CD4-positive, alpha-beta T cell treated with Interleukin-17A for 4 hours (primary cell): ENCODE data around the gene SETD7.

Experiments
- DNase-seq: peaks from one replicate; pipeline ENCODE4 v3.0.0-alpha.2; 2020; ENCODE audit warnings: mixed read lengths

The SETD7 gene

DNA sequence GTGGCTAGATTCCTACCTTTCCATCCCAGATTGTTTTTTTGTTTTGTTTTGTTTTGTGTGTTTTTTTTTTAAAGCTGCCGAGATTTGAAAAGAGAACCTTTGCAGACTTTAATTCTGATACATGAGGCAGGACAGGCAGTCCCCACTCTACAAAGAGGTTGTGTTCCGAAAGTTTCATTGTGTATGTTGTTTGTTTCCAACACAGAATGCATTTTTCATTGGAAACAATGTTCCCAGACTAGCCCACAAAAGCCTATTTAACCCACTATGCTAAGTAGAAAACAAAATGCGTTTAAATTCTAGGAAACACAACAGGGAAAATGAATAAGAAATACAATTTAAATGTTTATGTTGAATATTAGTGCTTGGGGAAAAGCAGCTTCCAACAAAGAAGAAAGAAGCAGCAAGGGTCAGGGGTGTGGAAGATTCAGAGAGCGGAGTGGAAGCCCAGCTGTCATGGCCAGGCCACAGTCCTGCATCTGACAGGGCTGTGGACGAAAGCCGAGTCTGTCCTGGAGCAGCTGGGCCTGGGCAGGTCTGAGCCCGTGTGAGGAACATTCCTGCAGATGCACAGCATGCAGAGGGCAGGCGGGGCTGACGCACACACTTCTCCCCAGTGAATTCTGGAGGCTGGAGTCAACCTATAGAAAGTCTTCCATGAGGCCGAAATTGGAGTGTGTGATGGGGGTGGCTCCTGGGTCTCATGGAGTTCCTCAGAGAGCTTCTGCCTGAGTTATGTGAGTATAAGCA, 12.4 kb upstream of the SETD7 start:
- DNase-seq, result no peak

DNA sequence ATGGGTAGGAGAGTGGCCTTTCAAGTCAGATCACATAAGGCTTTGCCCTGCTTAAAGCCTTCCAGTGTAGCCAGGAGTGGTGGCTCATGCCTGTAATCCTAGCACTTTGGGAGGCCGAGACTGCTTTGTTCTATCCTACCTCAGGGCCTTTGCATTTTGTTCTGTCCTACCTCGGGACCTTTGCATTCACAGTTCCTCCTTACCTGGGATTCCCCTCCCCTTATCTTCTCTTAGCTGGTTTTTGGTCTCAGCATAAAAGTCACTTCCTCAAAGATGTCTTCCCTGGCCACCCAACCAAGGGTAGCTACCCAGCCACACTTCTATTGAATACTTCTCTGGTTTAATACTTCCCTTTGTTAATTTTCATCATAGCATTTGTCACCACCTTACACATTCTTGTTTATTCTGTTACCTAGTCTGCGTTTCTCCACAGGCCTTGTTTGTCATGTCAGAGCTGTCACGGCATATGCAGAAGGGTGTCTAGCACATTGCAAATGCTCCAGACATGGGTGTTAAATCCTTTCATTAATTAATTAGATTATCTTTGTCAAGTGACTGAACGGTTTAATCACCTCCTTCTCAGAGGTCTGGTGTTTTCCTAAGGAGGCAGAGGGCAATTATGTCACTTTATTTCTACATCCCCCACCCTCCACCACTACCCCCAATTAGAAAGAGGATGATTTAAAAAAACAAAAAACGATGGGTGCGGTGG, 11.3 kb upstream of the SETD7 start:
- DNase-seq, result no peak

DNA sequence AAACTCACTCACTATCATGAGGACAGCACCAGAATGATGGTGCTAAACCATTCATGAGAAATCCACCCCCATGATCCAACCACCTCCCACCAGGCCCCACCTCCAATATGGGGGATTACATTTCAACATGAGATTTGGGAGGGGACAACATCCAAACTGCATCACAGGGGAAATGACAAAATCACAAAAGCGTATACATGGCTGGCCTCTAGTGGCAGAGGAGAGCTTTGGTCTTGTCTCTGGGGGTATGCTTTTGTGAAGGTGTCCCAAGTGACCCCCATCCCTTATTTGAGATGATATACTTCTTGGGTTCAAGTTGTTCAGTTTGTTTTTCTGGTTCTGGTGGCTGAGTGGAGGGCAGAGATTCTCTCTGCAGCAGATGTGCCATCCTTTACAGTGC, 8.5 kb upstream of the SETD7 start:
- no peak for DNase-seq

DNA sequence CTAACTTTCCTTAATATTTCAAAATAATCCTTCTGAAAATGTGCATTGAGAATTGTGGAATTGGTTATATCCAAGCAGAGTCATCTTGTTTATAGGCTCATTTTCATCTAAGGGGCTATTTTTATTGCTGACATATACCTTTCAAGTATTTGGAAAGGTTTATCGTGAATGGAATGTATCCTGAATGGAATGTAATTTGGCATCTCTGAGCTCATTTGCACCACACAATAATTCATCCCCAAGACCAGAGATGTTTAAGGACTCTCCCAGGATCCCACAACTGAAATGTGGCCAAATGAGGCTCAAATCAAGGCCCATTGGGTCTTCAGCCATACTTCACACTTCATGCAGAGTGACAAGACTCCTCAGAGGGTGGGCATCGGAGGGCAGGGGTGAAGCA, 7.5 kb upstream of the SETD7 start:
- no peak for DNase-seq

DNA sequence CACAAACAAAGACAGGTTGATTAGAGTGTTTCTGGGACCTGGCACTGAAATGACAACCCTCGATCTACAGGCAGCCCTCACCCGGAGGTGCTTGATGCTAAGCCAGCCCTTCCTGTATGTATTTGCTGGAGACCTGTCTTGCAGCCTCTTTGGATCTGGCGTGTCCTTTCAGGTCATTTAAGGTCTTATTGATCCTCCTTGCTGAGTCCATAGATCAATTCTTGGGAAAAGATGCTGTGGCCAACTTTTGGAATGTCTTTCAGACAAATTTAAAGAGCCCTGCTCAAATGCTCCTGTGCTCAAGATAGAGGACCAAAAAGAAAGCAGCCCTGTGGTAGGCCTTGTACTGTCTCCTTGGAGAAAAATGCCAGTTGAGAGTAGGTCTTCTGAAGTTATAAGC, 6.8 kb upstream of the SETD7 start:
- no peak for DNase-seq

DNA sequence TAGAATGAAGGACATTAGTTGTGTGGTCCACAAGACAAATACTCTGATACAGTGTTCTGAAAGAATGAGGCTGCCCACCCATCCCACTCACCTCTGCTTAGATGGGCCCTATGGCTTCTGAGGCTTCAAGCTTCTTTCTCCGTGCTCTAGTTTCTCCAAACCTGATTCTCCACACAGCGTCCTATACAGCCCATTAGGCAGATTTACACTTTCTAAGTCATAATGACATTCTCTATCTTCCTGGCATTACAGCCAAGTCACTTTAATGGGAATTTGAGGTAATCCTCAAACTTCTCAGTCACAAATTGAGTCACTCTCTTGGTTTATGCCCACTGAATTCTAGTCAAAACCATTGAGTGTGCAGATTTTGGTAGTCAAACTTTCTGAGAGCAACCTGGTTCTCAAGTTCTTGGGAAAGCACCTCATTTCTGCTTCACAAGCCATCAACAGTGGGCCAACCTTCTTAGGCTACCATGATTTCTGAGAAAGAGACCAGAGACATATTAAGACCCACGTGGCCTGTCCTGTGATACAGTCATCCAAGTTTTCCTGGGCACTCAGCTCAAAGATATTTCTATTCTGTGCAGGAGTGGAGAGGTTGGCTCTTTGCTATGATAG, 6.2 kb upstream of the SETD7 start:
- no peak for DNase-seq

DNA sequence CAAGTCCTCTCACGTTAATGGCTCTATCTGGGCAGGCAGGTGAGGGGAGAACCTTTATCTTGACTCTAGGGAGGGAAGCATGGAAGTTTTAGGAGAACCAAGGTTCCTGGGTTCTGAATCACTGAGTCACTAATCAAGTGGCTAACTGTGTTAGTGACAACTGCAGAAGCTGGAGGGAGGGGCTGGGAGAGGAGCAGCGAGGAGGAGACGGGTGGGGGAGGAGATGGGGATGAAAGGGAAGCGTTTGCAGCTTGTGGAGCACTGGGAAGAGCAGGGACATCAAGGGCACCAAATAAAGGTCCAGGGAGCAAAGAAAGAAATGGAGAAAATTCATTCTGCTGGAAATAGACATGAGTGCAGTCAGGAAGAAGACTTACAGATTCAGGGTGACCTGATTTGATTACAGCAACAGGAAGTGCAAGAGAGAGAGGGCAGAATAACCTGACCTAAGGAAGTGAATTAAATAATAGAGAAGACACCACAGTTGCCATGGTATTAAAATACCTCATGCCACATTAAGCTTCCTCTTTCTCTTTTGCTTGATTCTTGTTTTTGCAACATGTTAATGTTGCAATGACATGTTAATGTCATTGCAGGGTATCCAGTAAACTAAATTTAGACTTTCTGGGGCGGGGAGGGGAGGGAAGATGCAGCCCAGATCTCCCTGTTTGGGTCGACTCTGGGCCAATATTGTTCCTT, 4.5 kb upstream of the SETD7 start:
- peak; percentile 27 for DNase-seq

DNA sequence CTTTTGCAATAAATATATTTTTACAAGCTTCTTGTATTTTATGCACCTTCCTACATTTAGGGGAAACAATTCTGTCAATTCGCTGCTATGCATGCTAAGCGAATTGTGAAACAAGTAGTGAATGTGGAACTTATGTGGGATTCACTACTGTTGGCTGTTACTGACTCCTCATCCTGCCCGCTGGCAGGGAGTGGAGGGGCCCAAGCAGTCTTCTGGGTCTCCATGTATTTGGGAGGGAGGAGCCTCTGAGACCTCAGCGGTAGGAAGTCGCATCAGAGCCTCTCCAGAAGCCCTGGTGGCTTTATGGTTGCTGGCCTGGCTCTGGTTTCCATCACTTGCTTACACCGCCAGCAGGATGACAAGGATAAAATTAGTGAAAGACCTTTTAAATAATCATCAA, 3.7 kb upstream of the SETD7 start:
- DNase-seq, result no peak

DNA sequence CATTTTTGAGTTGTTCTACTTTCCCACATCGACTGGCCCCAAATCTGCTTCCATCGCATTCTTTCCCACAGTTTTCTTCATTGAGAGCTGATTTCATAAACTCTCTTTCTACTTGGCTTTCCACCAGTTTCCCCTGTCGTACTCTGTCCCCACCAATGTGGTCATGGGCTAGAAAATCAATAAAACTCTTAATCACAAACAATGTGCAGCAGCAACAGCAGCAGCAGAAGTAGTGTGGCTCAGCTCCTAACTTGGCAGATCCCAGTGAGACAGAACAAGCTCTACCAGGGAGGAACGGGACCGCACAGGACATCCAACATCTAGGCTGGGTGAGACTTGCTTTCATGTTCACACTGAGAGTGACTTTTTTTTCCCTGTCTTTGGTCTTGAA, 3.1 kb upstream of the SETD7 start:
- no peak for DNase-seq

DNA sequence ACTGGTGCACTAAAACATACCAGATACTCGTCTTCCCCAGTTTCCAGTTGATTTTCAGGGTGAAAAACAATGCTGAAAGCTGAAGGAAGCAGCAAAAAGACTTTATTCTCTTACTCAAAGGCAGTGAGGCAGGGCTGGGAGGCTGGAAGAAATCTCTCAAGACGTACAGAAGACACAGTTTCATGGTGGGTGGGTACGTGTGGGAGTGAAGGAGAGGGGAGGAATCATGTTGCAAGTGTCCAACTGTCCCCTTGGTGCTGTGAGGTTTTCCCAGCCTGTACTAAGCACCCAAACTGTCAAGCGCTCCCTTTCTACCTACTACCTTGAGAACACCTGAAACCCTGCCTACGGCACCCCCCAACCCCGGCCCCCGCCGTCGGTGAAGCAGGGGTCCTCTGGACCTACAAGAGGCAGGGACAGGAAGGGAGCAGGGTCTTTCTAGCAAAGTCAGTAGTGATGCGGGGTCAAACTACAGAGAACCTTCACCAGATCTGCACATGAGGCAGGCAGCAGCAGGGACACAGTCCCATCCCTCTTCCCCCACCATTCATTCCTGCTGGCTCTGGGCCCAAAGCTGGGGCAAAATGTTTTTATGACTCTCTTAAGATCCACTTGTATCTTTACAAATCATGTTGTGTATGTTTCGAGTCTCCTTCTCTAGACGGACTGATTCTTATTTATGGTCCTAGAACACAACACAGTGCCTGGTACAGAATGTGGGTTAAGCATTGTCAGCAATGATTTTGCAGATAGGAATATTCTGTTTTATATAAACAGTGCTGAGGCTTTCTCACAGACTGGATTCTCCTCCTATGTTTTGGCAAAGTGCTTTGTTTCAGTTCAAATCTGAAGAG, 2.4 kb upstream of the SETD7 start:
- DNase-seq, result no peak

DNA sequence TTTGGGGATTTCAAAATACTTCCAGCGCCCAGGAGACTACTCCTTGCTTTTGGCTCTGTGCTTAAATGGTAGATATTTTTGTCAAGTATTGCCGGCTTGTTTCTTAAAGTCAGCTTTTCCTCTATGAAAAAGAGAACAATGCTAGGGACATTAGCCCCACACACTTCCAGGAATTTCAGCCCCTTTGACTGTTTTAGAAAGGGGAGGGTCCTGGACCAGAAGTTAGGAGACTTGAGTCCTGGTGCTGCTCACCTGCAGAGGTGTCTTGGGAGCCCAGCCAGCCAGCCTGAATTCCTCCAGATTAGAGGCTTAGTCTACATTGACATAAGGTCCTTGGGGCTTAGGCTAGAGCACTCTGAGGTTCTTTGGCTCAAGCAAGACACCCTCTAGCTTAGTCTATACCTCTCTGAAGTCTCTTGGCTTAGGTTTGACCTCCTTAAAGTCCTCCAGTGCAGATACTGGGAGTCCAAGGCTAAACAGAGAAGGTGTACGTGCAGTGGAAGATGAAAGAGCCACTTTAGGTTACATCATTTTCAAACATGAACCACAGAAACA, 1.6 kb upstream of the SETD7 start:
- DNase-seq, result peak; percentile 13

DNA sequence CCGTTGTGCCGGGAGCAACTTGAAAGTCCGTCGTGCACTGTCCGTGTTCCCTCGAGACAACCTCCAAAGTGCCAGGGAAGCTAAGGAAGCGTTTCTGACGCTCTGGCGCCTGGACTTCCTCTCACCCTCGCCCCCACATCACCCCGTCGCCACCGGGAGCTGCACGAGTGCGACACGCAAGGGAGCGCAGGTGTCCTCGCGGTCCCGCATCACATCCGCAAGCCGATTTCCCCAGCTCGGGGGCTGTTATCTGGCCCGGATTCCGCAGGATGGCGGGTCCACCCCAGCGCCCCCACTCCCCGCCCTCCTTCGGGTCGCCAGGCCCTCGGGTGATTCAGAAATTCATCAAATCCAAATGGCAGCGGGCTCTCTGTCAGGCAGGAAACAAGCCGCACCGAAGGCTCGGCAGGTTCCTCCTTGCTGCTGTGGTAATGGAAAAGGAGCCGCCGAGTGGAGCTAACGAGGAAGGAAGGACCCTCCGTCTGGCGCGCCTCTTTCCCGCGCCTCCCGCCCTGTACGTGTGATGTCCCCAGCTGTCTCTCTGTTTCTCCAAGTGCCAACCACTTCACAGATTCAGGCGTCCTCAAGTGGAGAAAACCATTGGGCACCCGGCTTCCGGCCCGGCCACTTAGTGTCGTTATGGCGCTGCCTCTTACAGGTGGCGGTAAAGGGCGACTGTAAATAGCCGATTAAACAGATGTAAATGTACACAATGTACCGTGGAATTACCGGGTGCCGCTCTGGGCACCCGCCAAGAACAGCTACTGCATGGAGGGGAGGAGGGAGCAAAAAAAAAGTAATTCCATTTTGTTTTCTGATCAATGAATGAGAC, 921 bp upstream of the SETD7 start:
- peak; percentile 70 for DNase-seq

DNA sequence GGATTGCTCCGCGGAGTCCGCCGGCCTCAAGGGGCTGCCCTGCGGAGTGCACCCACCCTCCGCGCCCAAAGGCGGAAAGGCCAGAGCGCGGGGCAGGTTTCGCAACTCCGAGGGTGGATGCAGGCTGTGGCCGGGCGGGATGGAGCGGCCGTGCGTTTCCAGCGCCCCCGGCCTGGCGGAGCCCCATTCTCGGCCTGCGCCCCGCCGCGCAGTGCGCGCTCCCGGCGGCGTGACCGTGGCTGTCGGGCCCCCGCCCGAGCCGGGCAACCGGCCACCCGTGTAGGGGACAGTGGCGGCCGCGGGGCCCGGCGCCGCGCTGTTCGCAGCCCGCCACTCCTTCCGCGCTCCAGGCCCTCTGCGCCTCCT, 331 bp downstream of the SETD7 start:
- DNase-seq, result no peak

DNA sequence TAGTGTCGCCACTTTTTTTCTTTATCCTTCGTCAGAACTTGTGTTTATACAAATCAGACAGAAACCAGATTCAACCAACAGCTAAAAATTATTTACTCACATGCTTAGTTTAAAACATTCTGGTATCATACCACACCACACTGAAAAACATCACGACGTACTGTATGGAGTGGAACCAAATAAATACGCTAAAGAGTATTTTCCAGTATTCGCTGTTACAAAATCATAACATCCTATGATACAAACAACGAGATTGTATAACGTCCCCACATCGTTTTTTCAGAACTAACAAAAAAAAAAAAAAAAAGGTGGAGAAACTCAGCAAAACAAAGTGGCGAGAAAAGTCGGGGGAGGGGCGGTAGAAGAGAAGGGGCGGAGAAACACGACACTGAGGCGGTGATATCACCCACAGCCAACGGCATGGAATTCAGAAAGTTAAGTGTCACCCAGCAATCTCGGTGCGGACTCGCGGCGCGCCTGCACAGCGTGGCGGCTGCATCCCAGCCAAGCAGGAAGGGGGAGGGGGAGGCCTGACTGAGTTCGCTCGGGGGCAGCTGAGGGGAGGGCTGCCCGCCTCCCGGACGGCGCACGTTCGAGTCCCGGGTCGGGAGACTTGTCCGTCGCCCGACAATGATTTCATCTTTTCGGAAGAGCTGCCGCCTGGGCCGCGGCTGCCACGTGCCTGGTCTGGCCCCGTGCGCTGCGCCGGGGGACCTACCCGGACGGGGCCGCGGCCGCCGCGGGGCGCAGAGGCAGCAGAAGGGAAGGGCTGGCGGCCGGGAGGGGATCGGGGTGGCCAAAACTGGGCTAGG, 920 bp downstream of the SETD7 start:
- DNase-seq, result peak; percentile 92

DNA sequence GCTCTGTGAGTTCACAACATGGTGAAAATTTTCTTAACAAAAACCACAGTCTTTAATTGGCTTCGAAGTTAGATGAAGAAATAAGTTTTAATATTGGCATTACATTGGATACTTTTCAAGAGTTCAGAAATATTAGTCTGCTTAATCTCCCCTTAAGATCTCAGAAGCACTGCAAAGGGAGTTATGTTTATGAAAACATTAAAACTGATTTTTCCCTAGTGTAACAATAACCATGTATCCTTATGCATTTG, 1.5 kb downstream of the SETD7 start:
- DNase-seq, result no peak

DNA sequence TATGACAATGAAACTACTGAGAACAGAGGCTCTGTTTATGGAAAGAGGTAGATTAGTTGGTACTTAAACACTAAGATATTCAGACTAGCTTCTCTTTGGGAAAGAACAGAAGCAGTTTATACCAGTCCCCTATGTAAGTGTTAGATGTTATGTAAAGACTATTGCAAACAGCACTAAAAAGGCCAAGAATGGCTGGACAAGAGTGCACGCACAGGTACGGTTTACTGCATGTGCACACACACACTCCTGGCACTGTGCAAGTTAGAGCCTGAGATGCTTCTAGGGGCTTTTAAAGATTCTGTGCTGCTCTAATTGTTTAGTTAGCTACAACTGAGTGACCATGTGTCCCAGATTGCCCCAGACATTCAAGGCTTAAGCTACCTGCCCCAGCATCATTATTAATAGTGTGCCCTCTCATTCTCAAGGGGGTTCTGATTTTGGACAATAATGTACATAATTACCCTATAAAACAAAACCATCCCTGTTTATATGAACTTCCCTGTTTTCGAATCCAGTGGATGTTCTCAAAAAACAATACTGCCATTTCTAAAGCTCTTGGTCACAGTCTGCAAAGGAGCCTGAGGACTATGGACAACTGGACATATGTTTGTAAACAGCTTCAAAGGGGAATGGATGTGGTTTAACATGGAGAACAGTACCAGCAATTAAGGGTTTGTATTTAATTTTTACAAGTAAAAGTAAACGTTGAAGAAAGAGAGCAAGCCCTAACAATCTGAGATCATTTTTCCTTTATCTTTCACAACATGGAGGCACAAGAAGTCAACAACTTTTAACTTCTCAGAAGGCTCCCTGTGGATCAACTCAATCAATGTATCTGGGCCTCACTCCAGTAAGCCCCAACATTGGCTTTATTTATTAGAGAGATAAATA, 2.0 kb downstream of the SETD7 start:
- no peak for DNase-seq

DNA sequence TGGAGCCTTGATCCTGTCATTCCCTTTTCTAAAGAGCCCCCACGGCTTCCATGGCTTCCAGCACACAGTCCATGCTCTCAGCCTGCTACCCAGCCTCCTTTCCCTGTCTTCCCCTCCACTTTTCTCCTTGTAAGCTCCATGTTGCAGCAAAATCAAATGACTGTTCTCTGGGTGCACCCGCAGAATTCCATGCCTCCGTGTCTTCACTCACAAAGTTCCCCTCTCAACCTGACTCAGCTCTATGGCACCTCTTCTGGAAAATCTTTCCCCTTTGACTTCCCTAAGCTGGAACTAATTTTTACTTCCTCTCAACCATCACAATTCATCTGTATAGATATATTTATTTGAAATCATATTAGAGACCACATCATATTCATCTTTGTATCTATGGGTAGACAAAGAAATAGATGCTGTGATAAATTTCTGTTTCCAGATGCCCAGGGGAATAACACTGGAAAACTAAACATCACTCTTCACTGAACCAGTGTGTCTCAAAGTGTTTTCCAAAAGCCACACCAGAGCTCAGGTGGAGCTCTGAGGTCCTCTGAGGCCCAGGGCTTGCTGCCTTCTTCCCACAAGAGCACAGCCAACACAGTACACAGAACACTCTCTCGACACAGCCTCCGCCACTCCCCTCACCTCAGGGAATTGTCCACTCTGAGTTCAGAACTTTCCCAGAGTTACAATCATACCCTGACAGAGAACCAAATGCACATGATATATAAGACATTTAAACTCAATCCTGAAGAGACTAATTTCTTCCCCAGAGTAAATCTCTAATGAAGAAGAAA, 3.3 kb downstream of the SETD7 start:
- no peak for DNase-seq

DNA sequence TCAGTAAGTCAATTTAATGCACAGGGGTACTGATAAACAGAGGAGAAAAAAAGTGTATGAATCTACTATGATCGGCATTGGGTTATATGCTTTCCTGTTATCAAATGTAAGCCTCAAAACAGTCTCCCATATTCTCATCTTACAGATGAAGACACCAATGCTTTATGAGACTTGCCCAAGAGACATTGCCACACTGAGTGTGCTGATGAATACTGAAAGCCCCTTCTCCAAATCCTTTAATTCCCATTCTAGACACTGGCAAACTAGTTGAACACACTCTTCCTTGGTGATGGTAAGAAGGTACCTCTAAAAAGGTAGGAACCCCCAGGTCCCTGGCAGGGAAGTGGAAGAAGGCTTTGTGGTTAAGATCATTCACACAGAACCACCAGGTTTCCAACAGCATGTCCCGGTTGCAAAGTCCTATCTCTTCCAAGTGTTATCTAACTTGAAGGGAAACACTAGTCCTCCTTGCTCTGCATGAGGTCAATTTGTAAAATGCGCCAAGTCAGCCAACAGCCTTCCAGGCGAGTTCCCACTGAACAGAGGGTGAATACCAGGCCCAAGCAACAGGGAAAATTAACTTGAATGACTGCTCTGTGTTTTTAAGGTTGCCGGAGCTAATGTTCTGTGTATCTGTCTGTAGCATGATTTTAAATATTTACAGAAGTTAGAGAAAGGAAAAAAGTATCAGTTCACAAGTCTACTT, 5.1 kb downstream of the SETD7 start:
- no peak for DNase-seq
